Measurements from ENCODE around the gene POU2F1. TPM values are rescaled to one million over a fixed set of nuclear protein-coding genes. Genes with fewer than 3 reads are reported as not detected.

Gene POU2F1
- total and polyA plus RNA-seq, 7 donors = 0.83 to 9.0 (median 6.3) TPM

DNA sequence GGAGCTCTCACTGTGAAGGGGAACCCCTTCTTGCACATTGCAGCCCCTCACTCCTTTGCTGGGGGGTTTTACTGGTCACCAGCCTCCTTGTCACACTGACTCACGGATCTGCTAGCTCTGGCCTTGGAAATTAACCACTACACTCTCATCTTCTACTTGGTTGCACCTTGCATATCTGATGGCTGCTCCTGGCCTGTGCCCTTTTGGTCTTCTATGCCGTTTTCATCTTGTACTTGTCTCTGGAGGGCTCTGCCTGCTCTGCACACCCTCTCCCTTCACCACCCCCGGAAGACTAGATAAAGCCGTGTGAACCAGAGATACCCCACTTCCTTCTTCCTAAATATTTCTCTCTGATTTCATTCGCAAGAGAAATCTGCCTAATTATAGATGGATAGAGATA lies 253.1 kb downstream of the POU2F1 start:
- 68 to 82% (median 74%) methylated on average over 5 of the region's 5 CpGs for WGBS, 3 donors
- H3K4me1 ChIP-seq = no peaks in the 10 kb centered on the region
- H3K9me3 ChIP-seq = no peaks in the 10 kb centered on the region
- no peak overlapping the region for H3K27ac ChIP-seq
- H3K4me3 ChIP-seq = no peak overlapping the region
- H3K27me3 ChIP-seq (ENCODE audit: insufficient read depth in 3 of 3, low read length in 2 of 3) = no peaks in the 10 kb centered on the region
- H3K36me3 ChIP-seq (ENCODE audit: insufficient read depth in 1 of 2, low read depth in 1 of 2) = no peaks in the 10 kb centered on the region
- ATAC-seq (no peak), DNase-seq (no peak)
- TF ChIP-seq CTCF (IDR thresholded peaks at IDR 0.05) = no peak
- intact Hi-C loops (cut with DNase I) = no loop called here

DNA sequence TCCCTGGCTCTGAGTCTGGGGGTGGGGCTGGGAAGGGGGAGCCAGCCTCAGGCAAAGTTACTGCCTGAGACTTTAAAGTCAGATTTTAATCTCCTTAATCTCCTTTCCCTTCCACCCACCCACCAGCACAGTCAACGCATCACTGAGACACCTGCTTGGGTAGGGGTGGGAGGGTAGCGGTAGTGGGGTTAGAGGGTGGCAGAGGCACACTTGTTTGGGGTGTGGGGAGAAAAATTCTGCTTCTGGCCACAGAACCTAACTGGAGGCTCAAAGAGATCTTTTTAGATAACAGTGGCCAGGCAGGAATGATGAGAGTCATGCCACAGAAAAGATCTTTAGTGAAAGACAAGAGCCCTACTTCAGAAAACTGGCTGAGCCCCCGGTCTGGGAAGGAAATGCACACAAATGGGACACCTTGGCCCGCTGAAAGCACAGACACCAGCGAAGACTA lies 253.5 kb downstream of the POU2F1 start:
- H3K4me1 ChIP-seq = no peaks in the 10 kb centered on the region
- ATAC-seq (no peak), DNase-seq (no peak)
- intact Hi-C loops (cut with DNase I) = no loop called here
- no peaks in the 10 kb centered on the region for H3K36me3 ChIP-seq (ENCODE audit: insufficient read depth in 1 of 2, low read depth in 1 of 2)
- no peak for TF ChIP-seq CTCF (IDR thresholded peaks at IDR 0.05)
- H3K27ac ChIP-seq = no peak overlapping the region
- H3K27me3 ChIP-seq (ENCODE audit: insufficient read depth in 3 of 3, low read length in 2 of 3) = no peaks in the 10 kb centered on the region
- no peaks in the 10 kb centered on the region for H3K9me3 ChIP-seq
- H3K4me3 ChIP-seq = no peak overlapping the region
- WGBS, 3 donors = 68 to 71% (median 70%) methylated on average over 5 of the region's 5 CpGs

DNA sequence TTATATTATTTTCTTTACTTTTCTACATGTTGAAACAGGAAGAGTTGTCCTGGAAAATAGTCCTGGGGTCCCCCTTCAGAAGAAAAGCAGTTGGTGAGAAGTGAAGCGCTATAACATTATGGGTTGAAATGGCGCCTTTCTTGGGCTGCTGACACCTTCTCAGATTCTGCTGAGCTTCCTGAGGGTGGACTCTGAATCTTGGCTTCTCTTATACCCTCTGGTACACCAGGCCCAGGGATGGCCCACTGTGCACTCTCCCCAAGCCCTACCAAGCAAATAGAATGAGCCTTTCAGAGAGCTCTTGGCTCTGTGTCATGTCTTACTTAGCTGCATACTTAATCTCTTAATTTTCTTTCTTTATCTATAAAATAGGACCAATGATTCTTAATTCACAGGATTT lies 255.4 kb downstream of the POU2F1 start:
- Histone ChIP-seq H3K4me3 (no peak overlapping the region), H3K27ac (no peak overlapping the region), H3K9me3 (no peaks in the 10 kb centered on the region), H3K36me3 (ENCODE audit: insufficient read depth in 1 of 2, low read depth in 1 of 2) (no peaks in the 10 kb centered on the region), H3K27me3 (ENCODE audit: insufficient read depth in 3 of 3, low read length in 2 of 3) (no peaks in the 10 kb centered on the region), H3K4me1 (no peaks in the 10 kb centered on the region)
- 98 to 100% (median 98%) methylated on average over 2 of the region's 2 CpGs for WGBS, 3 donors
- DNase-seq (no peak), ATAC-seq (no peak)
- no peak for TF ChIP-seq CTCF (IDR thresholded peaks at IDR 0.05)
- intact Hi-C loops (cut with DNase I) = no loop called here

Other genes starting within 250 kb of the POU2F1 start
- gene ILDR2, start 245.3 kb upstream of the POU2F1 start, total RNA-seq = under 1 TPM; 0.11 to 0.30 (median 0.17) TPM
- gene ILDR2, start 245.3 kb upstream of the POU2F1 start, polyA plus RNA-seq = under 1 TPM; 0.01 to 0.12 (median 0.03) TPM
- gene MAEL, start 231.6 kb upstream of the POU2F1 start, total RNA-seq = not detected
- under 1 TPM in 1 of 3 donors, not detected in 2; 0.04 TPM for gene MAEL, start 231.6 kb upstream of the POU2F1 start, polyA plus RNA-seq
- 1 to 10 TPM in 1 of 4 donors, under 1 TPM in 2, not detected in 1; 0.12 to 2.2 (median 0.27) TPM for gene GPA33, start 130.5 kb upstream of the POU2F1 start, total RNA-seq
- under 1 TPM in 2 of 3 donors, not detected in 1; 0.06 to 0.10 TPM for gene GPA33, start 130.5 kb upstream of the POU2F1 start, polyA plus RNA-seq
- gene STYXL2, start 126.8 kb upstream of the POU2F1 start, total RNA-seq = 100 to 1,000 TPM; 134 to 205 (median 143) TPM
- 10 to 100 TPM; 15.2 to 56.0 (median 52.5) TPM for gene STYXL2, start 126.8 kb upstream of the POU2F1 start, polyA plus RNA-seq